ENCODE results near the gene CDH22. TPM values are rescaled to one million over a fixed set of nuclear protein-coding genes. Genes with fewer than 3 reads are reported as not detected.

The CDH22 gene
- total RNA-seq, 2 donors from 2014 or later = 0.22 to 0.77 TPM

- Histone ChIP-seq H3K36me3 (ENCODE audit: control insufficient read depth, insufficient read depth, low read length) (no peaks in the 10 kb centered on the region), H3K27ac (ENCODE audit: low read depth, low read length) (peak overlapping the region; percentile 25), H3K27me3 (ENCODE audit: control insufficient read depth, insufficient read depth, low read length, poor library complexity, severe bottlenecking) (no peaks in the 10 kb centered on the region), H3K9ac (ENCODE audit: extremely low read depth, low read length, poor library complexity, severe bottlenecking) (no peak overlapping the region), H3K4me3 (ENCODE audit: low read length) (no peak overlapping the region), H3K9me3 (ENCODE audit: control insufficient read depth, low read length) (no peaks in the 10 kb centered on the region), H3K4me1 (ENCODE audit: control insufficient read depth, insufficient read depth, low read length) (peaks cover under 1% of the 10 kb centered on the region)
- TF ChIP-seq CTCF (conservative IDR thresholded peaks at IDR 0.05) = no peak
- no peak overlapping the region for H3K4me3 Mint-ChIP-seq
- H3K36me3 Mint-ChIP-seq (ENCODE audit: low read depth) = peaks cover 3% of the 10 kb centered on the region
- 37 to 53% methylated on average over 9 to 17 of the region's 17 CpGs for WGBS, 2 experiments (ENCODE audit: insufficient coverage in 1 of 2, insufficient read length in 1 of 2)
- no peaks in the 10 kb centered on the region for H3K9me3 Mint-ChIP-seq
- no peak overlapping the region for H3K27ac Mint-ChIP-seq
- H3K4me1 Mint-ChIP-seq = peaks cover 4% of the 10 kb centered on the region
- no peak for DNase-seq
- peaks cover 33% of the 10 kb centered on the region for H3K27me3 Mint-ChIP-seq (ENCODE audit: insufficient read depth)
These were observed 35.2 kb upstream of the CDH22 start for GRCh38 chr20:46343348-46343974.

- Histone ChIP-seq H3K4me1 (ENCODE audit: control insufficient read depth, insufficient read depth, low read length) (no peaks in the 10 kb centered on the region), H3K4me3 (ENCODE audit: low read length) (no peak overlapping the region), H3K9ac (ENCODE audit: extremely low read depth, low read length, poor library complexity, severe bottlenecking) (no peak overlapping the region), H3K36me3 (ENCODE audit: control insufficient read depth, insufficient read depth, low read length) (no peaks in the 10 kb centered on the region), H3K27me3 (ENCODE audit: control insufficient read depth, insufficient read depth, low read length, poor library complexity, severe bottlenecking) (no peaks in the 10 kb centered on the region), H3K9me3 (ENCODE audit: control insufficient read depth, low read length) (no peaks in the 10 kb centered on the region), H3K27ac (ENCODE audit: low read depth, low read length) (peak overlapping the region; percentile 25)
- no peak overlapping the region for H3K27ac Mint-ChIP-seq
- WGBS, 2 experiments (ENCODE audit: insufficient coverage in 1 of 2, insufficient read length in 1 of 2) = 77 to 82% methylated on average over 14 to 17 of the region's 17 CpGs
- no peak for TF ChIP-seq CTCF (conservative IDR thresholded peaks at IDR 0.05)
- no peak overlapping the region for H3K4me3 Mint-ChIP-seq
- H3K9me3 Mint-ChIP-seq = no peaks in the 10 kb centered on the region
- DNase-seq = no peak
- H3K4me1 Mint-ChIP-seq = no peaks in the 10 kb centered on the region
- peaks cover 33% of the 10 kb centered on the region for H3K27me3 Mint-ChIP-seq (ENCODE audit: insufficient read depth)
- H3K36me3 Mint-ChIP-seq (ENCODE audit: low read depth) = peaks cover 3% of the 10 kb centered on the region
These were observed 34.4 kb upstream of the CDH22 start for GRCh38 chr20:46342451-46343347.

- Histone ChIP-seq H3K9ac (ENCODE audit: extremely low read depth, low read length, poor library complexity, severe bottlenecking) (no peak overlapping the region), H3K27me3 (ENCODE audit: control insufficient read depth, insufficient read depth, low read length, poor library complexity, severe bottlenecking) (no peaks in the 10 kb centered on the region), H3K4me1 (ENCODE audit: control insufficient read depth, insufficient read depth, low read length) (no peaks in the 10 kb centered on the region), H3K4me3 (ENCODE audit: low read length) (no peak overlapping the region), H3K9me3 (ENCODE audit: control insufficient read depth, low read length) (no peaks in the 10 kb centered on the region), H3K36me3 (ENCODE audit: control insufficient read depth, insufficient read depth, low read length) (no peaks in the 10 kb centered on the region), H3K27ac (ENCODE audit: low read depth, low read length) (peak overlapping the region; percentile 77)
- 58 to 83% methylated on average over 2 to 9 of the region's 9 CpGs for WGBS, 2 experiments (ENCODE audit: insufficient coverage in 1 of 2, insufficient read length in 1 of 2)
- Mint-ChIP-seq H3K9me3 (no peaks in the 10 kb centered on the region), H3K4me1 (no peaks in the 10 kb centered on the region), H3K36me3 (ENCODE audit: low read depth) (peaks cover 3% of the 10 kb centered on the region), H3K4me3 (no peak overlapping the region), H3K27ac (no peak overlapping the region), H3K27me3 (ENCODE audit: insufficient read depth) (peaks cover 33% of the 10 kb centered on the region)
- no peak for TF ChIP-seq CTCF (conservative IDR thresholded peaks at IDR 0.05)
- no peak for DNase-seq
These were observed 33.7 kb upstream of the CDH22 start for GRCh38 chr20:46342010-46342378.
